Measurements from ENCODE around the gene OR10P1.
"Not testable (repeated sequence)": the region's sequence is repeated elsewhere in the genome, so short reads cannot be mapped to it uniquely, and the experiment has no call there.

Gene OR10P1, protein sequence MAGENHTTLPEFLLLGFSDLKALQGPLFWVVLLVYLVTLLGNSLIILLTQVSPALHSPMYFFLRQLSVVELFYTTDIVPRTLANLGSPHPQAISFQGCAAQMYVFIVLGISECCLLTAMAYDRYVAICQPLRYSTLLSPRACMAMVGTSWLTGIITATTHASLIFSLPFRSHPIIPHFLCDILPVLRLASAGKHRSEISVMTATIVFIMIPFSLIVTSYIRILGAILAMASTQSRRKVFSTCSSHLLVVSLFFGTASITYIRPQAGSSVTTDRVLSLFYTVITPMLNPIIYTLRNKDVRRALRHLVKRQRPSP

DNA sequence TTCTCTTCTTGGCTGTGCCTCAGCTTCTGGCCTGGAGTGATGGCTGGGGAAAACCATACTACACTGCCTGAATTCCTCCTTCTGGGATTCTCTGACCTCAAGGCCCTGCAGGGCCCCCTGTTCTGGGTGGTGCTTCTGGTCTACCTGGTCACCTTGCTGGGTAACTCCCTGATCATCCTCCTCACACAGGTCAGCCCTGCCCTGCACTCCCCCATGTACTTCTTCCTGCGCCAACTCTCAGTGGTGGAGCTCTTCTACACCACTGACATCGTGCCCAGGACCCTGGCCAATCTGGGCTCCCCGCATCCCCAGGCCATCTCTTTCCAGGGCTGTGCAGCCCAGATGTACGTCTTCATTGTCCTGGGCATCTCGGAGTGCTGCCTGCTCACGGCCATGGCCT is at the start of gene OR10P1:
Gene OR10P1, plus strand, starts transcription at position 40 of the 400 bp plus-strand sequence. Its CDS starts 0 bp downstream, at position 40.
- DNase-seq (ENCODE audit: low read depth in 3 of 3) = no peak

- not testable (repeated sequence) for DNase-seq (ENCODE audit: low read depth in 3 of 3)
These were observed 46.5 kb upstream of the OR10P1 start for GRCh38 chr12:55590152-55590551.

DNA sequence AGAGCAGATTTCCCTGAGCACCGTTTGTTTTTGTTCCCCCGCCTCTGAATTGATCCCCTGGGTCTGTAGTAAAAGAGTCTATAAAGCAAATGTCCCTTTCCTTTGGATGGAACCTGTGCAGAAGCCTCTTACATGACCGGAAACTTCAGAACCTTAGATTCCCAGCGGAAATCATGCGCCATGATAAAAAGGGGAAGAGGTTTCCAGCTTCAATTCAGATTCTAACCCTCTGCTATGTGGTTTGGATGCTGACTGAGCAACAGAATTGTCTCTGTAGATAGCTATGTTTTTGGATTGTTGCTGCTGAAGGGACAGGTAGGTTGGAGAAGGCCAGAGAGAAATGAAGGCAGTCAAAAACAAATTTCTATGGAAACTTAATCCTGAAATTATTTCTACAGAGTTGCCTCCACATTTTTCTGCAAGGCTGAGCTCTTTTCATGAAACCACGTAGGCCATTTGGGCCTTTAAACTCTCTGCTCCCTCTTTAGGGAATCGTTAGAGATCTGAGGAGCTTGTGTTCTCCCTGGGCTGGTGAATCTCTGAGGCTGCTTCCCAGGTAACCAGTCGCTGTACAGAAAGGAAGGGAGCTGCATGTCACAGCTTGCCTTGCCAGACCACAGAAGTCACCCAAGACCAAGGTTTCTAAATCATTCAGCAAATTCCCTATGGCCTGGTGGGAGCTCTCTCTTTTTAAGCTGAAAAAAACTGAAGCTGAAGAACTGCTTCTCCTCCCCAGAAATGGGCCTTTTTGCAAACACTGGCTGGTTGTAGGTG is 28.7 kb upstream of the OR10P1 start:
- no peak for DNase-seq (ENCODE audit: low read depth in 3 of 3)

GRCh38 chr12:55610598-55610997 is 26.1 kb upstream of the OR10P1 start:
- DNase-seq (ENCODE audit: low read depth in 3 of 3) = no peak

DNA sequence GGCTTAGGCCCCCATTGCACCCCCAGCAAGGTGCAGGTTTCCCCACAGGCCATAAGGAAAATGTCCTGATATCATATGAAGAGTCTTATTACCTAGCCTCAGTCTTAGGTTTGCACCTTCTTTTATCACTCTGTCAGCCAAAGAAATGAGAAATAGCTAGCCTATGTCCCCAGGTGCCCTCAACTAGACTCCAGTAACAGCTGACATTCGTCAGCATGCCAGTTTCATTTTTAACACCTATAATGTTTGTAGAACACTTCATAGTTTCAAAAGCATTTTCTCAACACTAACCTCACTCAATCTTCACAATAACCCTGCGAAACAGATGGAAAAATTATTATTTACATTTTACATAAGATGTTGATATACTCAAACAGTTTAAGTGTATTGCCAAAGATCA is 24.0 kb upstream of the OR10P1 start:
- no peak for DNase-seq (ENCODE audit: low read depth in 3 of 3)

GRCh38 chr12:55614764-55615163 is 21.9 kb upstream of the OR10P1 start:
- DNase-seq (ENCODE audit: low read depth in 3 of 3) = no peak

DNA sequence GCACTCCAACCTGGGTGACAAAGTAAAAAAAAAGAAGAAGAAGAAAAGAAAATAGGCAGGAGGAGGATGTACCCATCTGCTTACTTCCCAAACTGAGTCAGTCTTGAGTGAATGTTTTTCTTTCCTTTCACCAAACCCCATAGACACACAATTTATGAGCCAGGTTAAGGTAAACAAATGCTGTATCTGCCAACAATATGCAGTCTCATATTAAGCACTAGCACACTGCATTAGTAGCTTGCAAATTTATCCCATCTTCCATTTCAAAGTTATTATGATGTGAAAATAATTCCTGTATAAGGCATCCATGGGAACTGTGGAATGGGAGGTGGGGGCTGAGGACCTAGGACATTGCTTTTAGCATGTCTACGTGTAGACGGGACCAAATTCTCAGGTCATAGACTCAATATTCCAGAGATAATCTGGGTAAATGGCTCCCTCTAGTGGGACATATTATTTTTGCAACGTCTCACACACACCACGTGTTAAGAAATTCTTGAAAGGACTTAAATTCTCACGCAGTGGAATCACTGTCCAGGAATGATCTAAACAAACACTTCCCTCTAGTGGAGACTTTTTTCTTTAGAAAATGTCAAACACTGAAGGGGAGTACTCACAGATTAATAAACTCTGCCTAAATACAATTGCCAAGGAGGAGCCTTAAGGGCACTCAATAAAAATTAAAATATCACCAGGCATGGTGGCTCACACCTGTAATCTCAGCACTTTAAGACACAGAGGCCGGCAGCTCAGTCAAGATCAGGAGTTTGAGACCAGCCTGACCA is 17.1 kb upstream of the OR10P1 start:
- peak in 1 of 3 experiments; percentile 65 for DNase-seq (ENCODE audit: low read depth in 3 of 3)

DNA sequence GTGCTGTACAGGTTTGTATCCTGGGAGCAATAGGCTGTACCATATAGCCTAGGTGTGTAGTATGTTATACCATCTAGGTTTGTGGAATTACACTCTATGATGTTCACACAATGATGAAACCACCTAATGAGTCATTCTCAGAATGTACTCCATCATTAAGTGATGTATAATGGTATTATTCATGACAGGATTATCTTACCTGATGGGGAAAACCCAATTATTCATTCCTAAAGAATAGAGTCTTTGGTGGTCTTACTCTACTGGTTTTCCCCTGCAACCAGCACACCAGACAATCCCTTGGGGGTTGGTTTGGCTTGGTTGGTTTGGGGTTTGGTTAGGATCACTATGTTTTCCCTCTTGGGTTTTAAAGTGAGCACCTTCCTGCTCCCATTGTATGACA is 12.6 kb upstream of the OR10P1 start:
- no peak for DNase-seq (ENCODE audit: low read depth in 3 of 3)

- DNase-seq (ENCODE audit: low read depth in 3 of 3) = no peak
These were observed 10.5 kb upstream of the OR10P1 start for GRCh38 chr12:55626154-55626553.

DNA sequence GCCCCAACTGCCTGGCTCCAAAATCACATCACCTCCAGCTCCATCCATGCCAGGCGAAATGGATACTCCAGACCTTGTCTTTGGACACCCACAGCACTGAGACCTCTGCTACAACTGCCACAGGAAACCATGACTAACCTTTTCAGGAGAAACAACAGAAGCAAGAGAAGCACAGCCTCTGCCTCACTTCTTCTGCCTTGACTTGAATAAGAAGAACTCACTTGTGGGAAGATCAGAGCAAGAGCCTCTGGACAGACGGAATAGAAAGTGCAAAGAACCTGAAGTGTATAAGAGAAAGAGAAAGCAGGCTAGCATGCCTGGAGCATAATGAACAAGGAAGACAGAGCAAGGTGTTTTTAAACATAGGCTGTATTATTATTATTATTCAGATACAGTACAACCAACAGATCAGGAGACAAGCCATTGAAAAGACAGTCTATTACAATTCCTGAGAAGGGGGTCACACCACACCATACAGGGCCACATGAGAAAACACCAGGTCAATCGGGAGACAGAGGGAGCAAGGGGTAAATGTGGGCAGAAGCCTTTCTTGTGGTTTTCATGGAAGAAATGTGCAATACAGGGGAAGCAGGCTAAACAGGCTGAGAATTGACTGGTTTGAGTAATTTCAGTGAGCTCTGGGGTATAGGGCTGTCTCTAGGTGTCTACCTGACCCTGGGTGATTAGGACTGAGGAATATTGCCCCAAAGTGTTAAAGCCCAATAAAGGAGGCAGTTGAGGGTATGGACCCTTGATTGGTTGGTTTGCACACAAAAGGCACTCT is 7.4 kb upstream of the OR10P1 start:
- no peak for DNase-seq (ENCODE audit: low read depth in 3 of 3)

- DNase-seq (ENCODE audit: low read depth in 3 of 3) = no peak
These were observed 5.6 kb upstream of the OR10P1 start for GRCh38 chr12:55631056-55631455.

GRCh38 chr12:55631733-55632132 is 5.0 kb upstream of the OR10P1 start:
- DNase-seq (ENCODE audit: low read depth in 3 of 3) = no peak

GRCh38 chr12:55633151-55633550 is 3.5 kb upstream of the OR10P1 start:
- DNase-seq (ENCODE audit: low read depth in 3 of 3) = no peak

- no peak for DNase-seq (ENCODE audit: low read depth in 3 of 3)
These were observed 506 bp upstream of the OR10P1 start for GRCh38 chr12:55636116-55636655.

DNA sequence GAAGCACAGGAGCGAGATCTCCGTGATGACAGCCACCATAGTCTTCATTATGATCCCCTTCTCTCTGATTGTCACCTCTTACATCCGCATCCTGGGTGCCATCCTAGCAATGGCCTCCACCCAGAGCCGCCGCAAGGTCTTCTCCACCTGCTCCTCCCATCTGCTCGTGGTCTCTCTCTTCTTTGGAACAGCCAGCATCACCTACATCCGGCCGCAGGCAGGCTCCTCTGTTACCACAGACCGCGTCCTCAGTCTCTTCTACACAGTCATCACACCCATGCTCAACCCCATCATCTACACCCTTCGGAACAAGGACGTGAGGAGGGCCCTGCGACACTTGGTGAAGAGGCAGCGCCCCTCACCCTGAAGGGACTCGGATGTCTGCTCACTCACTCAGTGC is 775 bp downstream of the OR10P1 start:
- peak in 1 of 3 experiments; percentile 27 for DNase-seq (ENCODE audit: low read depth in 3 of 3)

DNA sequence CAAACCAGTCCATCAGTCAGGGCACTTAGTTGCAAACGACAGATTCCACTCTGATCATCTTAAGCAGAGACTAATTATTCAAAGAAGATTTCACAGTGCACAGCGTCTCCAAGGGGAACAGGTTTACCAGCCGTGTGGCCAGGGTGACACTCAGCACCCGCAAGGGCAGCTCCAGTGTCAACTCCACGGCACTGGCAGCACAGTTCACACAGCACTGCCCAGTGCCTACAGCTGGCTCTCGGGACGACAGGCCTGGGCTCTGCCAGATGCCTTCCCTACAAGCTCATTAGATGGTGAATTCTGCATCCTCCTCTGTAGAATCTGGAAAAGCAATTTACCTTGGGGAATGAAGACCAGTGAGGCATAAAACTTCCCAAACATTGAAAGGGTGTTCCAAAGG is 4.9 kb downstream of the OR10P1 start:
- DNase-seq (ENCODE audit: low read depth in 3 of 3) = no peak

DNA sequence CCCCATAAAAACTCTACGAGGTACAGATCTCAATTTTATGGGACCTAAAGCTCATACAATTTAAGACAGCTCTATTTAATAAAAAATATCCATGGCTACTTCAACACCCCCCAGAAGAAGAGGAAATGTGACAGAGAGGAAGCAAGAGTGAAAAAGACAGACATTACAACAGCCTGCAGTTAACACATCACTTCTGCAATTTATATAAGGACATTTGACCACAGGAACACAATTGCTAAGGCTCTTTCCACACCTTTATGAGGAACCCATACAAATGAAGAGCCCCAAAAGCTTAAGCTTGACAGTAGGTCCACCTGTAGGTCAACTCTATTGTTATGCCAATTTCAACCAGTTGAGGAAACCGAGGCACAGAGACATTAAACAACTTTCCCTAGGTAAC is 5.6 kb downstream of the OR10P1 start:
- no peak for DNase-seq (ENCODE audit: low read depth in 3 of 3)

DNA sequence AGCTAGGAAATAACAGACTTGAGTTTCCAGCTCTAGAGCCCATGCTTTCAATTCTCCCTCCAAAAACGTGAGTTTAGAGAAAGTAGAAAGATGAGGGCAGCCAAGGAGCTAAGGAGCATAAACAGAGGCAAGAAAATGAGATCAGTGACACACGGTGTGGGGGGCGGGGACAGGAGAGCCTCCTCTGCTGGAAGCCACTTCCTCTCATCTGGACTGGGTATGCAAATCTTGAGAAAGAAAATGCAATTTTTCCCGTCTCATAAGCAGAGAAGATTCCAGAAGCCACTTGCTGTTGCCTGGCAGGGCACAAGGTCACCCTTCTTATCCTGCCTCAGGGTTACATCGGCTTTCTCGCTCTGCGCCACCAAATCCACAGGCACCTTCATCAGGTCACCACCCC is 6.0 kb downstream of the OR10P1 start:
- DNase-seq (ENCODE audit: low read depth in 3 of 3) = peak in 1 of 3 experiments; percentile 28

- no peak for DNase-seq (ENCODE audit: low read depth in 3 of 3)
These were observed 7.9 kb downstream of the OR10P1 start for GRCh38 chr12:55644591-55644990.

DNA sequence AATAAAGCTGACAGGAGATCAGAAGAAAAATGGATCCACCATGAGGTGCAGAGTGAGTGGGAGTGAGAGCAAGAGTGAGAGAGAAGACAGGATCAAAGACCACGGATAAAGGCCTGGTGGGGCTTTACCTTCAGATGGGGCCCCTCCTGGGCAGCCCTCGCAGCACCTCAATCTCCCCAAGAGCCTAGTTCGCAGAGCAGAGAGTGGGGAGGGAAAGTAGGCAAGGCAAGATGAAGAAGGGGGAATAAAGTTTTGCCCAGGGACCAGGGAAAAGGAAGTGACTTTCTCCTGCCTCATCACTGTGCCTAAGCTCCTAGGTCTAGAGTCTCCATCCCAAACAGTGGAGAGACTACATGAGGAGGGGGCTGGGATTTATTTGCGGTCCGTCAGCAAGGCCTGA is 10.3 kb downstream of the OR10P1 start:
- DNase-seq (ENCODE audit: low read depth in 3 of 3) = no peak

DNA sequence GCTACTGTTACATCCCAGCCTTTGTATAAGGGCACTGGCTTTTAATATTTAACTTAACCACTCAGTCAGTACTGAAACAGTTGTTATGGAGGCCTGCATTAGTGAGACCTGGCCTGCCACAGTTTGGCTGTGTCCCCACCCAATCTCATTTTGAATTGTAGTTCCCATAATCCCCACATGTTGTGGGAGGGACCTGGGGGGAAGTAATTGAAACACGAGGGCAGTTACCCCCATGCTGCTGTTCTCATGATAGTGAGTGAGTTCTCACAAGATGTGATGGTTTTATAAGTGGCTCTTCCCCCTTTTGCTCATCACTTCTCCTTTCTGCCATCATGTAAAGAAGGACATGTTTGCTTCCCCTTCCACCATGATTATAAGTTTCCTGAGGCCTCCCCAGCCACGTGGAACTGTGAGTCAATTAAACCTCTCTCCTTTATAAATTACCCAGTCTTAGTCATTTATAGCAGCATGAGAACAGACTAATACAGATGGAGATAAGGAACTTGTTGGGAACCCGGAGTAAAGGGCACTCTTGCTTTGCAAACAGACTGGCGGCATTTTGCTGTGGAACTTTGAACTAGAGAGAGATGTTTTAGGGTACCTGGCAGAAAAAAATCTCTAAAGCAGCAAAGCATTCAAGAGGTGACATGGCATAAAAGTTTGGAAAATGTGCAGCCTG is 14.1 kb downstream of the OR10P1 start:
- not testable (repeated sequence) for DNase-seq (ENCODE audit: low read depth in 3 of 3)

All from stimulated activated CD4-positive, alpha-beta T cell treated with anti-CD3 and anti-CD28 coated beads, TNF-alpha, amount 100 ng/mL, for 24 hours (primary cell).